Stimulated activated CD8-positive, alpha-beta memory T cell treated with anti-CD3 and anti-CD28 coated beads, Interleukin-4, amount 100 ng/mL, for 24 hours (primary cell): ENCODE measurements around the gene TPO.
"Not testable (repeated sequence)": the region's sequence is repeated elsewhere in the genome, so short reads cannot be mapped to it uniquely, and the experiment has no call there.

Experiments
- DNase-seq: peaks from one replicate; pipeline ENCODE4 v3.0.0-alpha.2; 2020; ENCODE audit warnings: low read depth

TPO gene

DNA sequence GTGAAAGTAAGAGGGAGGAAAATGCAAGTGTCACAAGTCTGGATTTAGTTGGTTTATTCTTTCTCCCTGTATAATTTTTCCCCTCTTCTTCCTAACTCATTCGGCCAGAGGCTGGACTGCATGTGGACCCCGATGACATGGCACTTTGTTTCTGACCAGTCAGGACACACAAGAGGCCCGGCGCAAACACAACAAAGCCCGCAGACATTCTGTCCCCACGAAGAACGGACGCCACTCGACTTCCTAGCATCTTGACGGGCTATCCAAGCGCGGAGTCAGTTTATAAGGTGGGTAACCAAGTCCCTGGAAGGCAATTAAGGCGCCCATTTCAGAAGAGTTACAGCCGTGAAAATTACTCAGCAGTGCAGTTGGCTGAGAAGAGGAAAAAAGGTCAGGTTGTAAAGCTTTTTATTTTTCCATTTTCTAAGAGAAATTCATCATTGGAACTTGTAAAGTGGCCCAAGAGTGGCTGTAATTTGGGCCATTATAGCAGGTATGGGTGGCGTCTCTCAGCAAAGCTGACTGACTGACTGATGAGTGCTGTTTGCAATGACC, at the start of gene TPO:
Gene TPO, plus strand, starts transcription at position 308 of the 555 bp plus-strand sequence. CDS start 946 bp downstream, outside the sequence.
- no peak for DNase-seq

DNA sequence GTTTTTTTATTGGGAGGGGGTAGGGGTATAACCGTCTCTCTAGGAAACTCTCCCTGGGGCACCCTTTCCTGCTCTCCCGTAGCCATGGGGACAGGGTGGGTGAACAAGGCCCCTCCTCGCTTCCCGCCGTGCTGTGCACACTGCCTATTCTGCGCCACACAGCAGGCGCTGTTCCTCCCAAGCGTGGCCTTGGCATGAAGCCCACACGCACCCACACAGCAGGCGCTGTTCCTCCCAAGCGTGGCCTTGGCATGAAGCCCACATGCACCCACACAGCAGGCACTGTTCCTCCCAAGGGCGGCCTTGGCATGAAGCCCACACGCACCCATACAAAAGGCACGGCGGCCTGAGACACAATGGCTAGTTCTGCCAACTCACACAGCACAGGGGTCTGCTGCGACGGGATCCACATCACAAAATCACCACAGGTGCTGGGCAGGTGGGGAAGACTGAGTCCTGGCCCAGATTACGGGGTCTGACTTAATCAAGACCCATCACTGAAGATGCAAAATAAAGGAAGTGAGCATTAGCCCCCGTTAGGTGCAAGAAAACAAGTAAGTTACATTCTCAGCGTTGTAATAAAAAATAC, 46.6 kb upstream of the TPO start:
- no peak for DNase-seq

- DNase-seq: no peak
Observed at GRCh38 chr2:1367601-1368000, 45.7 kb upstream of the TPO start.

DNA sequence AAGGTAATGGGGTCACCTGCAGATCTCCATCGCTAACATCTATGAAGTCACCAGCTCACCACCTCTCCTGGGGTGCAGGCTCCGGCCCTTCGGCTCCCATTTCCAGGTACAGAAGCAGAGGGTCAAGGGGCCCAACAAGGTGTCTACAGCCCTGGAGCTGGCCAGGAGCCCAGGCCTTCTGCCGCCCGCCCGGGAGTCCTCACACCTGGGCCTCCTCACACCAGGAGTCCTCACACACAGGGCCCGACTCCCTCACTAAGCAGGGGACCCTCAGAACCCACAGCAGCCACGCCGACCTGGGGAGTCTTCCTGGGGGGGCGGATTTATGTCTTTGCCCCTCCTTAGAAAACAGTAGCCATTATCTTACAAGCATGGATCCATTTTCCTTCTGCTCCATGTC, 43.4 kb upstream of the TPO start:
- no peak for DNase-seq

GRCh38 chr2:1370461-1370860, 42.8 kb upstream of the TPO start:
- DNase-seq: no peak

- DNase-seq: no peak
Observed at GRCh38 chr2:1371082-1371481, 42.2 kb upstream of the TPO start.

DNA sequence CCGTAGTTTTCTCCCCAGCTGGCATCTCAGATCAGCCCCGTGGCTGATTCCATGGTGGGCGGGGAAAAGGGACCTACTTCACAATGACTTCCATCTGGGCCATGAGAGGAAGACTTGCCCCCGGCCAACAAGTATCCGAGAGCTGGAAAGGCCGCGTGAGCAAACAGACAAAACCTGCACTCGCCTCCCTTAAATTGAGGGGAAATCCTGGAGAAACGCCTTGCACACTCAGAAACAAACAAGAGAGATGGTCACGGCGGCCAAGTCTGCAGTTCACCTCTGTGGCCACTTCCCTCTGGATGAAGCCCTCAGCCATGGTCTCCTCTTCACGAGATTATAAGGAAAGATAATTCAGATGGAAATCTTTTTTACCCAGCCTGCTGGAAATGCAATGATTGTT, 39.4 kb upstream of the TPO start:
- DNase-seq: no peak

- no peak for DNase-seq
Observed at GRCh38 chr2:1374287-1374686, 39.0 kb upstream of the TPO start.

- no peak for DNase-seq
Observed at GRCh38 chr2:1375794-1376193, 37.5 kb upstream of the TPO start.

DNA sequence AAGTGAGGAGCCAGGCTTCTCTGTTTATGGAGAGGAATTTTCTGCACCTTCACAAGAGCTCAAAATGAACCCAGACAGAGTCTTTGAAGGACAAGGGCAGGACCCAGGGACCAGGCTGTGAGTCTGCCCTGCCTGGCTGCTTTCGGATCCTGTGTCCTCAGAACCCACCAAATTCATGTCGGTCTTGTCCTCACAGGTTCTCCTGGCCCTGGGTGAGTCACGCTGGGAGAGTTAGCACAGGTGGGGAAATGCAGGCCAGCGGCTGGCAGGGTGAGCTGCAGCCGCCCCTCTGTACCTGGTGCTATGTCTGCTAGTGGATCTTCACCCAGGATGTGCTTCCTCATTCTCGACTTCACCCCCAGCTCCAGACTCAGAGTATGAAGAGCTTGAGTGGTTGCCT, 35.8 kb upstream of the TPO start:
- no peak for DNase-seq

- no peak for DNase-seq
Observed at GRCh38 chr2:1378456-1379150, 34.7 kb upstream of the TPO start.

- DNase-seq: no peak
Observed at GRCh38 chr2:1381644-1382043, 31.6 kb upstream of the TPO start.

- DNase-seq: not testable (repeated sequence)
Observed at GRCh38 chr2:1387954-1388725, 25.1 kb upstream of the TPO start.

DNA sequence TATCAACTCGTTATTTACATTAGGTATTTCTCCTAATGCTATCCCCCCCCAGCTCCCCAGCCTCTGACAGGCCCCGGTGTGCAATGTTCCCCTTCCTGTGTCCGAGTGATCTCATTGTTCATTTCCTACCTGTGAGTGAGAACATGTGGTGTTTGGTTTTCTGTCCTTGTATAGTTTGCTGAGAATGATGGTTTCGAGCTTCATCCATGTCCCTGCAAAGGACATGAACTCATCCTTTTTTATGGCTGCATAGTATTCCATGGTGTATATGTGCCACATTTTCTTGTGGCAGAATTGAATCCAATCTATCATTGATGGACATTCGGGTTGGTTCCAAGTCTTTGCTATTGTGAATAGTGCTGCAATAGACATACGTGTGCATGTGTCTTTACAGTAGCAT, 23.1 kb upstream of the TPO start:
- DNase-seq: not testable (repeated sequence)

GRCh38 chr2:1393321-1393720, 19.9 kb upstream of the TPO start:
- DNase-seq: no peak

GRCh38 chr2:1394709-1395408, 18.4 kb upstream of the TPO start:
- DNase-seq: no peak

- DNase-seq: no peak
Observed at GRCh38 chr2:1397350-1397749, 15.9 kb upstream of the TPO start.

- DNase-seq: no peak
Observed at GRCh38 chr2:1398191-1398590, 15.1 kb upstream of the TPO start.

DNA sequence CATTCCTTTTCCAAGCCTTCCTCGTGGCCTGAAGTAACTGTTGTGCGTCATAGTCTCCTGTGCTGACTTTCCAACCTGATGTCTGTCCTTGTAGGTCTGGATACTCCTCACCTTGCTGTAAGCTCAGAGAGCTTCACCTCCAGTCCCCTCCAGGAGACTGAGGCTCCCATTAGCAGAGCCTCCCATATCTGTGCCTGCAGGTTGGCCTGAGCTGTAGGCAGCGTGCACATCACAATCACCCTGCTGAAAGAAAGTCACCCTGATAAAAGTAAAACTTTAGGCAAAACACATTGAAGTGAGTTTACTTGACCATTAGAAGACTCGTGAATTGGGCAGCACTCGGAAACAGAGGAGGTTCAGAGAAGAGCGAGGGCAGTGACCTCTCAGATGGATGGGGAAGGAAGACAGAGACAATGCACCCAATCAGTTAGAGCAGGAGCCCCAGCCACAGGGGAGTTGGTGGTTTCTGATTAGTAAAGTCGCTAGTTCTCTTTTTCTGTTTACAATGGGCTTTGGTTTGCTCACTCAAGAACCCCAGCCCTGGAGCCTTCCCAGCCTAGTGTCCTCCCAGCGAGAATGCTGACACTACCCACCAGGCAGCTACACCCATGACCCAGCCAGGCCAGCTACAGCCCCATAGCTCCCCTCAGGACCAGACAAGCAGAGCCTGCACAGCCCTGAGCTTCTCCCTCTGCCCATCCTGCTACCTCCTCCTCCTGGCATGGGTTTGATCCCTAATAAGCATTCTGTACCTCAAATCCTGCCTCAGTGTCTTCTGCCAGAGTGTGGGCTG, 12.1 kb upstream of the TPO start:
- DNase-seq: no peak

- DNase-seq: no peak
Observed at GRCh38 chr2:1402064-1402463, 11.2 kb upstream of the TPO start.

- DNase-seq: no peak
Observed at GRCh38 chr2:1403565-1403964, 9.7 kb upstream of the TPO start.

GRCh38 chr2:1405124-1405523, 8.1 kb upstream of the TPO start:
- no peak for DNase-seq
